Effector CD4-positive, alpha-beta T cell (primary cell): ENCODE measurements around the gene KCNK3.
A peak's percentile ranks its signal among the peaks of the same experiment; 100 is the strongest.
"Not testable (repeated sequence)": the region's sequence is repeated elsewhere in the genome, so short reads cannot be mapped to it uniquely, and the experiment has no call there.

Source experiments
- DNase-seq: peaks from one replicate; pipeline ENCODE4 v3.0.0-alpha.2; 2020

Gene KCNK3

DNA sequence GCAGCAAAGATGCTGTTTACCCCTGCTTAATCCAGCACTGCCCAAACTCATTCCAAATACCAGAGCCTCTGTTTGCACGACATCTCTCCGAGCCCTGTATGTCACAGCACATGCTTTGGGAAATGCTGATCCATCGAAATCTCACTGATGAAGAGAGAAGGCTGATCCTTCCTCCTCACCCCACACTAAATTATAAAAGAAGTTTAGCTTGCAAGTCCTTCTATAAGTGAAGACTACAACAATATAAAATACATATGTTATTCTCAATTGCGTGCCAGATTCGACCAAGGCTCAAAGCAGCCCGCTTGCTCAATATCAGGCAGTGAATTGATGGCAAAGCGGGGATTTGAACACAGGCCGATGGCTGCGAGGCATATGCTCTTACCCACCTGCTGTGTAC, 40.9 kb downstream of the KCNK3 start:
- DNase-seq: no peak

- DNase-seq: no peak
Observed at GRCh38 chr2:26735097-26735496, 42.6 kb downstream of the KCNK3 start.

GRCh38 chr2:26735883-26736588, 43.5 kb downstream of the KCNK3 start:
- DNase-seq: no peak

- DNase-seq: no peak
Observed at GRCh38 chr2:26737221-26737620, 44.7 kb downstream of the KCNK3 start.

GRCh38 chr2:26738481-26738880, 46.0 kb downstream of the KCNK3 start:
- no peak for DNase-seq

DNA sequence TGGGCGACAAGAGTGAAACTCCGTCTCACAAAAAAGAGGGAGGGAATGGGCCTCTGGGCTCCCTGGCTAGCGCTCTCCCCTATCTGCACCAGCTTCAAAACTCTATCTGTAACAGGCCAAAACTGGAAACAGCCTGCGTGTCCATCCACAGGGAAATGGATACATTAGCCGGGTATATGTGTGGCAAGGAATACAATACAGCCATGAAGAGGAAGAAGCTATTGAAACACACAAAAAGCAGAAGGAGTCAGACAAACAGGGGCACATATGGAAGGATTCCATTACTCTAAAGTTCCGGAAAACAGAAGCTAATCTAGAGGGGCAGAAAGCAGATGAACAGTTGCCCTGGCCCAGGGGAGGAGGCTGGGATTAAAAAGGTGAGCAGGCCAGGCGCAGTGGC, 47.0 kb downstream of the KCNK3 start:
- no peak for DNase-seq

DNA sequence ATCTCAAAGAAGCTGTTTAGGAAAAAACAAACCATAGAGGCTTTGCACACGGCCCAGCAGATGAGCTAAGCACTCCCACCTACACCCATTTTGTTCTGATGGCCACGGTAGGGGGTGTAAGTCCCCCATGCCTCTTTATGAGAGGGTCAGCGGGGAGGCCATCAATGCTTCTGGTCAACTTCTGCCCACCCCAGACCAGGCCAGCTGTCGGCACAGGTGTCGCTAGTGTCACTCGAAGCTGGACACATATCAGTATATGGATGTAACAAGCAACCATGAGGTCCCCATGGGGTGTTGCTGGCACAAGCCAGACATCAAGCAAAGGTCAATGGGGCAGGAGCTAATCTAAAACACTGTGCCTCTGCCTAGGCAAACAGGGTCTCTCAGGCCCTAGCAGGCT, 47.8 kb downstream of the KCNK3 start:
- no peak for DNase-seq

- no peak for DNase-seq
Observed at GRCh38 chr2:26740890-26741302, 48.4 kb downstream of the KCNK3 start.

- DNase-seq: no peak
Observed at GRCh38 chr2:26742048-26742770, 49.7 kb downstream of the KCNK3 start.

- DNase-seq: no peak
Observed at GRCh38 chr2:26743852-26744251, 51.3 kb downstream of the KCNK3 start.

- no peak for DNase-seq
Observed at GRCh38 chr2:26744953-26745352, 52.4 kb downstream of the KCNK3 start.

DNA sequence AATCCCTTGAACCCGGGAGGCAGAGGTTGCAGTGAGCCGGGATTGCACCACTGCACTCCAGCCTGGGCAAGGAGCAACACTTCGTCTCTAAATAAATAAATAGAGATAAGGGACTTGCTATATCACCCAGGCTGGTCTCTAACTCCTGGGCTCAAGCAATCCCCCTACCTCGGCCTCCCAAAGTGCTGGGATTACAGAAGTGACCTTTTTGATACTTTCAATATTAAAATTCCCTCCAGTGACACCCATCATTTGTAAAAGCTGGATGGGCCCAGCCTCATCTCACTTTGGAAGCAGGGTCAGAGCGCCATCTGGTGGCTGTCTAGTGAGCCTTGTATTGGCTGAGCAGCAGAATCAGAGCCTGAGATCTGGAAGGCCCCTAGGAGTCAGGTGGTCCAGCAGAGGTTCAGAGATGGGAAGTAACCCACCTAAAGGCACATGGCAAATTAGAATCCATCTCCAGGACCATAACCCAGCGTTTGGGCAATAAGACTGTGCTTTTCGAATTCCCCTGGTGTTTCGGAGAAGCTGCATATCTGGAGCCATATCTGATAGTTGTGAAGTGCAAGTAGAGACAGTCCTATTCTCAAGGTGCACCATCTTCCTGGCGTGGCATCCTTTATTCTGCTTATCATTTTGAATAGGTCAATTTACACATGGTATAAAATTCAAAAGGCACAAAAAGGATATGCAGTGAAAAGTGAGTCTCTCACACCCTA, 53.2 kb downstream of the KCNK3 start:
- peak; percentile 70 for DNase-seq

GRCh38 chr2:26746934-26747333, 54.4 kb downstream of the KCNK3 start:
- DNase-seq: no peak

GRCh38 chr2:26749787-26750420, 57.4 kb downstream of the KCNK3 start:
- not testable (repeated sequence) for DNase-seq

- DNase-seq: not testable (repeated sequence)
Observed at GRCh38 chr2:26750467-26750866, 57.9 kb downstream of the KCNK3 start.

DNA sequence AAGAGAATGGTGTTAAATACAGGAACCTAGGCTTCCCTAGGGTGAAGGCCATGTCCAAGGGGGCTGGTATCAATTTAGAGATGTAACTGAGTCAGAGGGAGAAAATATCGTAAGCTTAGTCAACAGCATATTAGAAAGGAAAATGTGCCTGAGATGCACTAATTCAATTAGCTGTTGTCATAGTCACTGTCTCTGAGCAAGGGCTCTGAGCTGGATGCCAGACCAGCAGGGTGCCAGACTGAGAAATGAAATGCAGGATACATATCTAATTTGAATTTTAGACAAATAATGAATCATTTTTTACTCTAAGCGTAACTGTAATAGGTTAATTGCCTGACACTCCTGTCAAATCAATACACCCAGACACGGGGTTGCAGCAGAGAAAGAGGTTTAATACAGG, 60.1 kb downstream of the KCNK3 start:
- DNase-seq: no peak

GRCh38 chr2:26754539-26754938, 62.0 kb downstream of the KCNK3 start:
- no peak for DNase-seq

- DNase-seq: no peak
Observed at GRCh38 chr2:26754972-26755670, 62.6 kb downstream of the KCNK3 start.

DNA sequence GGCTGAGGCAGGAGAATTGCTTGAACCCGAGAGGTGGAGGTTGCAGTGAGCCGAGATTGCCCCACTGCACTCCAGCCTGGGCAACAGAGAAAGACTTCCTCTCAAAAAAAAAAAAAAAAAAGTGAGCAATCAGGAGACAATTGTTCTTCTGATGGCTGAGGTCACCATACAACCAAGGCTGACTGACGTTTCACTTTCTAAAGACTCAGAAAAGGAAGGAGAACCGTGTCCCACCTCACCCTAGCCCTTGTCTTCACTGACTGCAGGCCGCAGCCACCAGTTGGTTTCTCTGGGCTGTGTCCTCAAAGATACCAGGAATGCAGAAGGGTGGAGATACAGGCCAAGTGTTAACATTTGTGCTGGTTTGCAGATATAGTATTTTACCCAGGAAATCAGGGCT, 63.8 kb downstream of the KCNK3 start:
- DNase-seq: no peak

DNA sequence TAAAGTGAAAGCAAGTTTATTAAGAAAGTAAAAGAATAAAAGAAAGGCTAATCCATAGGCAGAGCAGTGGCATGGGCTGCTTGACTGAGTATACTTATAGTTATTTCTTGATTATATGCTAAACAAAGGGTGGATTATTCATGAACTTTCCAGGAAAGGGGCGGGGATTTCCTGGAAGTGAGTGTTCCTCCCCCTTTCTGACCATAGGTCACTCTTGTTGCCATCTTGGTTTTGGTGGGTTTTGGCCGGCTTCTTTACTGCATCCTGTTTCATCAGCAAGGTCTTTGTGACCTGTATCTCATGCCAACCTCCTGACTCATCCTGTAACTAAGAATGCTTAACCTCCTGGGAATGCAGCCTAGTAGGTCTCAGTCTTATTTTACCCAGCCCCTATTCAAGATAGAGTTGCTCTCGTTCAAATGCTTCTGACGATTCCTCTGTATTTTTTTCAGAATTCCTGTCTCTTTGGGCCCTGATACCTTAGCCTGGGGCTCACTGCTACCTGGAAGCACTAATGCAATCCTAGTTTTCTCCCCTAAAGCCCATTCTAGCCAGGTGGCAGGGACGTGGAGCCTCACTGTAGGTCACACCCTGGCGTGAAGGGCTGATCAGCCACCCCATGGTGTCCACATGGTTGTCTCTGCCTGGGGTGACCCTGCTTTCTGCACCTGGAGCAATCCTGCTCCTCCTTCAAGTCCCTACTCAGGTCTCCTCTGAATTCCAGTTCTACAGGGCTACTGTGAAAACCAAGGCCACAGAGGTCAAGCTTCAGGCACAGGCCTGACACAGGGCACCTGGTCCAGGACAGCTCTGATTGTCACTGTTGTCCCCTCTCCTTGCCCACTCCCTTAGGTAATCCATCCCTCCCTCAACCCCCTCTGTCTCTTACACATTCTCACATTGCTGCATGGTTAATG, 65.6 kb downstream of the KCNK3 start:
- DNase-seq: no peak

DNA sequence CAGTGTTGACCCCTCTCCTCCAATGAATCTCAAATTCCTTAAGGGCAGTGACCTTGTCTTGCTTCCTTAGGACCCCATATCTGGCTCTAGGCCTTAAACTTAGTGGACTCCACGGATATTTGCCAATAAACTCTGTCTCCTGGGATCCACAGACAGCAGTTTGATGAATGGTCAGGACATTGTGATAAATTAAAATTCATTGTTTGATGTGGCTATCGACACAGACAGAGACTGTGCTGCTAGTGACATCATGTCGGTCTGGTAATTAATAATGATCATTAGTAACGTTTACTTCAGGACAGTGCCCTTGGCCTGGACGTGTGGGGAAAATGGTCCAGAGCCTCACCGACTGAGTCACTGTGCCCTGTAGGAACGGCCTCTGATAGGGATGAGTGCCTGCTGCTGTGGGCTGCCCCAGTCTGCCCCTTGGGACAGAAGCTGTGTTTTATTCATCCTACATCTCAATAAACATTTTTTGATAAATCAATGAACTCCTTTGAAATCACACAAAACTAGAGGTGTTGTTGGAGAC, 66.3 kb downstream of the KCNK3 start:
- no peak for DNase-seq
